ENCODE results near the gene LYSMD4.

Gene LYSMD4

GRCh38 chr15:99682455-99682854 lies 50.8 kb downstream of the LYSMD4 start:
- H3K36me3 ChIP-seq (ENCODE audit: control insufficient read depth in 2 of 2, insufficient read depth in 1 of 2, low read length in 2 of 2) = peaks cover 19 to 28% of the 10 kb centered on the region in 2 experiments
- CTCF ChIA-PET = interaction anchor here (0.9 to 2.1 kb wide), 2 partner anchors 10 to 22 kb away, joined by 4 to 10 read pairs; no protein-coding TSS in a partner anchor
- TF ChIP-seq BCL6B (tag by site-specific recombination; IDR thresholded peaks at IDR 0.05) = no peak
- no peak for TF ChIP-seq ZNF391 (tag by site-specific recombination; IDR thresholded peaks at IDR 0.05; ENCODE audit: borderline replicate concordance, low read depth)
- no peak for TF ChIP-seq HOXD13 (CRISPR knock-in tag; IDR thresholded peaks at IDR 0.05; ENCODE audit: borderline replicate concordance)
- TF ChIP-seq, protein P1, sequence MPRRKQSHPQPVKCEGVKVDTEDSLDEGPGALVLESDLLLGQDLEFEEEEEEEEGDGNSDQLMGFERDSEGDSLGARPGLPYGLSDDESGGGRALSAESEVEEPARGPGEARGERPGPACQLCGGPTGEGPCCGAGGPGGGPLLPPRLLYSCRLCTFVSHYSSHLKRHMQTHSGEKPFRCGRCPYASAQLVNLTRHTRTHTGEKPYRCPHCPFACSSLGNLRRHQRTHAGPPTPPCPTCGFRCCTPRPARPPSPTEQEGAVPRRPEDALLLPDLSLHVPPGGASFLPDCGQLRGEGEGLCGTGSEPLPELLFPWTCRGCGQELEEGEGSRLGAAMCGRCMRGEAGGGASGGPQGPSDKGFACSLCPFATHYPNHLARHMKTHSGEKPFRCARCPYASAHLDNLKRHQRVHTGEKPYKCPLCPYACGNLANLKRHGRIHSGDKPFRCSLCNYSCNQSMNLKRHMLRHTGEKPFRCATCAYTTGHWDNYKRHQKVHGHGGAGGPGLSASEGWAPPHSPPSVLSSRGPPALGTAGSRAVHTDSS (tag by site-specific recombination; IDR thresholded peaks at IDR 0.05) = no peak
- TF ChIP-seq ZIC2 (tag by site-specific recombination; IDR thresholded peaks at IDR 0.05) = no peak
- no peak for TF ChIP-seq ZNF624 (tag by site-specific recombination; IDR thresholded peaks at IDR 0.05)
- no peak for TF ChIP-seq ZBTB11 (tag by site-specific recombination; conservative IDR thresholded peaks at IDR 0.05; ENCODE audit: low read depth)
- TF ChIP-seq KLF16 (tag by site-specific recombination; IDR thresholded peaks at IDR 0.05) = no peak
- TF ChIP-seq ZNF664 (tag by site-specific recombination; IDR thresholded peaks at IDR 0.05) = peak; percentile 43; the same call in 1 of the 2 replicates
- no peak for TF ChIP-seq ZNF341 (tag by site-specific recombination; IDR thresholded peaks at IDR 0.05; ENCODE audit: low read depth)
- no peak for TF ChIP-seq ZNF366 (tag by site-specific recombination; conservative IDR thresholded peaks at IDR 0.05)
- no peak for TF ChIP-seq ZNF37A (tag by site-specific recombination; IDR thresholded peaks at IDR 0.05)
- no peak for TF ChIP-seq ZNF48 (tag by site-specific recombination; IDR thresholded peaks at IDR 0.05)
- 0 out of 2 replicates have a peak, but pooled peaks have one; percentile 13 for TF ChIP-seq ZNF558 (tag by site-specific recombination; IDR thresholded peaks at IDR 0.05)
- TF ChIP-seq ZSCAN16 (tag by site-specific recombination; IDR thresholded peaks at IDR 0.05) = no peak
- TF ChIP-seq ZNF335 (tag by site-specific recombination; conservative IDR thresholded peaks at IDR 0.05) = no peak
- TF ChIP-seq ZNF521 (tag by site-specific recombination; IDR thresholded peaks at IDR 0.05) = no peak
- TF ChIP-seq ZBTB7A (tag by site-specific recombination; IDR thresholded peaks at IDR 0.05; ENCODE audit: low read depth) = no peak
- TF ChIP-seq ZNF571 (tag by site-specific recombination; IDR thresholded peaks at IDR 0.05) = no peak
- no peak for TF ChIP-seq KLF8 (tag by site-specific recombination; IDR thresholded peaks at IDR 0.05)
- no peak for TF ChIP-seq MYNN (tag by site-specific recombination; IDR thresholded peaks at IDR 0.05; ENCODE audit: borderline replicate concordance)
- TF ChIP-seq PRDM6 (tag by site-specific recombination; IDR thresholded peaks at IDR 0.05) = peak; percentile 78
- TF ChIP-seq PRDM2 (tag by site-specific recombination; IDR thresholded peaks at IDR 0.05; ENCODE audit: borderline replicate concordance) = no peak
- no peak for TF ChIP-seq MEIS1 (CRISPR knock-in tag; IDR thresholded peaks at IDR 0.05; ENCODE audit: borderline replicate concordance)
- no peak for TF ChIP-seq ZNF354C (tag by site-specific recombination; IDR thresholded peaks at IDR 0.05; ENCODE audit: borderline replicate concordance, low read depth)
- TF ChIP-seq BCL11B (tag by site-specific recombination; IDR thresholded peaks at IDR 0.05; ENCODE audit: low read depth) = no peak

More at GRCh38 chr15:99682455-99682854, 50.8 kb downstream of the LYSMD4 start:
- Histone ChIP-seq H3K9me3 (ENCODE audit: control insufficient read depth, insufficient read depth, low read depth, low read length) (no peaks in the 10 kb centered on the region), H3K4me3 (ENCODE audit: low read depth, low read length) (no peak overlapping the region), H3K27ac (ENCODE audit: extremely low read depth, low read depth, low read length) (no peak overlapping the region), H3K4me1 (ENCODE audit: control insufficient read depth, insufficient read depth, low read length) (peaks cover 12% of the 10 kb centered on the region)
- POLR2A ChIA-PET = no interaction called here

All from HEK293 (cell line).